HepG2 (cell line): ENCODE measurements around the gene UBE2R2. TPM values are rescaled to one million over a fixed set of nuclear protein-coding genes. Genes with fewer than 3 reads are reported as not detected.

Experiments used
- ARNT ChIP-seq: fragments of 450-650 bp; IDR thresholded peaks from 2 replicates; pipeline ENCODE4 v1.6.1; 2017
- GTF3A ChIP-seq: sonication (generic); formaldehyde crosslinking; conservative IDR thresholded peaks from 2 replicates; pipeline ENCODE4 v1.4.0; 2020; ENCODE audit warnings: mild to moderate bottlenecking, missing genetic modification reagents
- HNRNPLL ChIP-seq: fragments of 200-400 bp; formaldehyde crosslinking; IDR thresholded peaks from 2 replicates; pipeline ENCODE4 v1.6.1; 2017; ENCODE audit warnings: mild to moderate bottlenecking, low read depth, low read length; ENCODE audit not compliant: poor library complexity, severe bottlenecking
- KDM2A ChIP-seq: sonication (generic); formaldehyde crosslinking; IDR thresholded peaks from 2 replicates; pipeline ENCODE4 v1.4.0; 2020; ENCODE audit warnings: low read depth, missing genetic modification reagents, borderline replicate concordance
- KLF6 ChIP-seq: IDR thresholded peaks from 2 replicates; pipeline ENCODE4 v1.8.0; 2016; ENCODE audit warnings: missing biosample characterization, missing genetic modification reagents
- NCOR1 ChIP-seq: fragments of 200-600 bp; sonication (generic); IDR thresholded peaks from 2 replicates; pipeline ENCODE4 v1.7.0; 2017; ENCODE audit warnings: antibody characterized with exemption, low read length, borderline replicate concordance
- PCBP2 ChIP-seq: fragments of 200-400 bp; formaldehyde crosslinking; optimal IDR thresholded peaks from 2 replicates; pipeline ENCODE3; 2018; ENCODE audit warnings: low read length, low read depth; ENCODE audit not compliant: poor library complexity, severe bottlenecking
- POGK ChIP-seq: sonication (generic); formaldehyde crosslinking; conservative IDR thresholded peaks from 2 replicates; pipeline ENCODE4 v1.8.0; 2022; ENCODE audit warnings: mild to moderate bottlenecking, moderate library complexity, missing genetic modification reagents
- POLR2A ChIP-seq, 2 experiments: IDR thresholded peaks; 2 replicates each; pipeline ENCODE4 v1.6.1; 2011; ENCODE audit warnings: low read depth in 2 of 2, low read length in 2 of 2, mild to moderate bottlenecking in 1 of 2, moderate library complexity in 1 of 2; ENCODE audit not compliant: insufficient read depth in 1 of 2
- RFX3 ChIP-seq: IDR thresholded peaks from 2 replicates; pipeline ENCODE4 v1.6.1; 2016; ENCODE audit warnings: missing biosample characterization, missing genetic modification reagents
- SAFB2 ChIP-seq: sonication (generic); formaldehyde crosslinking; IDR thresholded peaks from 2 replicates; pipeline ENCODE4 v1.5.1; 2020; ENCODE audit warnings: missing genetic modification reagents, low read depth, mild to moderate bottlenecking, borderline replicate concordance
- SP1 ChIP-seq, 2 experiments: fragments of 450-650 bp in 1 of 2; sonication (generic) in 1 of 2; formaldehyde crosslinking in 1 of 2; IDR thresholded peaks; 2 replicates each; pipeline versions ENCODE4 v1.4.0 to v1.6.1; 2016 to 2020; ENCODE audit warnings: missing genetic modification reagents in 1 of 2
- SYNCRIP ChIP-seq: fragments of 200-400 bp; formaldehyde crosslinking; IDR thresholded peaks from 2 replicates; pipeline ENCODE4 v1.6.1; 2018; ENCODE audit warnings: mild to moderate bottlenecking, low read depth, low read length; ENCODE audit not compliant: insufficient read depth
- ZMAT5 ChIP-seq: sonication (generic); formaldehyde crosslinking; IDR thresholded peaks from 2 replicates; pipeline ENCODE4 v1.5.0; 2020; ENCODE audit warnings: mild to moderate bottlenecking, low read depth, missing genetic modification reagents, borderline replicate concordance
- ZNF121 ChIP-seq: sonication (generic); formaldehyde crosslinking; IDR thresholded peaks from 2 replicates; pipeline ENCODE4 v1.5.0; 2020; ENCODE audit warnings: mild to moderate bottlenecking, missing genetic modification reagents
- ZNF136 ChIP-seq: sonication (generic); formaldehyde crosslinking; IDR thresholded peaks from 2 replicates; pipeline ENCODE4 v1.8.1; 2022; ENCODE audit warnings: low read depth, mild to moderate bottlenecking, moderate library complexity, missing genetic modification reagents
- ZNF160 ChIP-seq: sonication (generic); formaldehyde crosslinking; IDR thresholded peaks from 2 replicates; pipeline ENCODE4 v1.8.0; 2022; ENCODE audit warnings: mild to moderate bottlenecking, inconsistent platforms, missing genetic modification reagents
- ZNF275 ChIP-seq: sonication (generic); formaldehyde crosslinking; IDR thresholded peaks from 2 replicates; pipeline ENCODE4 v1.8.0; 2022; ENCODE audit warnings: missing genetic modification reagents, mild to moderate bottlenecking, inconsistent platforms, borderline replicate concordance
- ZNF343 ChIP-seq: sonication (generic); formaldehyde crosslinking; IDR thresholded peaks from 2 replicates; pipeline ENCODE4 v1.4.0; 2020; ENCODE audit warnings: mild to moderate bottlenecking, missing genetic modification reagents
- ZNF350 ChIP-seq: sonication (generic); formaldehyde crosslinking; IDR thresholded peaks from 2 replicates; pipeline ENCODE4 v1.4.0; 2020; ENCODE audit warnings: mild to moderate bottlenecking, low read depth, missing genetic modification reagents, borderline replicate concordance
- ZNF530 ChIP-seq: sonication (generic); formaldehyde crosslinking; IDR thresholded peaks from 2 replicates; pipeline ENCODE4 v1.5.0; 2020; ENCODE audit warnings: low read depth, mild to moderate bottlenecking, missing genetic modification reagents
- ZNF549 ChIP-seq: sonication (generic); formaldehyde crosslinking; IDR thresholded peaks from 2 replicates; pipeline ENCODE4 v1.5.0; 2020; ENCODE audit warnings: missing genetic modification reagents
- ZNF644 ChIP-seq: IDR thresholded peaks from 2 replicates; pipeline ENCODE4 v1.6.1; 2016; ENCODE audit warnings: low read depth
- ZNF670 ChIP-seq: sonication (generic); formaldehyde crosslinking; IDR thresholded peaks from 2 replicates; pipeline ENCODE4 v1.8.0; 2022; ENCODE audit warnings: mild to moderate bottlenecking, missing genetic modification reagents, borderline replicate concordance
- ZNF678 ChIP-seq: sonication (generic); formaldehyde crosslinking; IDR thresholded peaks from 2 replicates; pipeline ENCODE4 v1.4.0; 2020; ENCODE audit warnings: mild to moderate bottlenecking, missing genetic modification reagents
- ZNF737 ChIP-seq: sonication (generic); formaldehyde crosslinking; IDR thresholded peaks from 2 replicates; pipeline ENCODE4 v1.5.0; 2020; ENCODE audit warnings: missing genetic modification reagents, mild to moderate bottlenecking, borderline replicate concordance
- polyA plus RNA-seq, 8 experiments: library from polyadenylated mRNA; depleted of rRNA in 3 of 8; stranded (reverse) in 7 of 8; unstranded in 1 of 8; fragments of >200 nt; fragmentation: Illumina TruSeq in 4 of 8; extraction: Trizol in 4 of 8; gene quantifications; 2 replicates each; pipeline versions ENCODE4 v1.2.1 to v1.2.3, GENCODE V29; 2011 to 2016; ENCODE audit warnings: low read depth in 4 of 8, missing spikeins in 1 of 8, mixed read lengths in 1 of 8; ENCODE audit not compliant: insufficient read depth in 1 of 8
- total RNA-seq, 5 experiments: library from RNA; depleted of rRNA; stranded (reverse); fragments of >200 nt; fragmentation: Illumina TruSeq; extraction: Trizol; gene quantifications; 2 replicates each; pipeline ENCODE4 v1.2.3, GENCODE V29; 2016; ENCODE audit warnings: low read depth in 1 of 5

The UBE2R2 gene
- total and polyA plus RNA-seq, 2 of the 13 experiments (the other 11 are each of a cell fraction or from before 2014, with no cell fraction given): 14.8 to 20.9 TPM

GRCh38 chr9:33816327-33817252 is at the start of gene UBE2R2 (continued):
- TF ChIP-seq ZNF275: no peak
- TF ChIP-seq PCBP2: no peak
- no peak for TF ChIP-seq ZNF530 (CRISPR knock-in tag)
- no peak for TF ChIP-seq ZNF549
- TF ChIP-seq SAFB2 (CRISPR knock-in tag): no peak
- TF ChIP-seq ZNF121 (CRISPR knock-in tag): 0 out of 2 replicates have a peak, but pooled peaks have one; percentile 35
- peak; percentile 45; the same call in 1 of the 2 replicates for TF ChIP-seq ZNF136
- peak; percentile 48; the same call in 1 of the 2 replicates for TF ChIP-seq NCOR1
- TF ChIP-seq ARNT: no peak
- TF ChIP-seq ZMAT5 (CRISPR knock-in tag): no peak
- TF ChIP-seq HNRNPLL: peak; percentile 49
- 0 out of 2 replicates have a peak, but pooled peaks have one; percentile 57 for TF ChIP-seq GTF3A
- TF ChIP-seq SP1 (IDR thresholded peaks at IDR 0.05): no peak
- no peak for TF ChIP-seq SP1 (CRISPR knock-in tag; IDR thresholded peaks at IDR 0.05)
- peak; percentile 56; the same call in 1 of the 2 replicates for TF ChIP-seq ZNF160 (CRISPR knock-in tag)
- no peak for TF ChIP-seq ZNF737 (CRISPR knock-in tag)
- peak; percentile 85 for TF ChIP-seq POLR2A (IDR thresholded peaks at IDR 0.05; ENCODE audit: insufficient read depth in 1 of 2, low read depth in 2 of 2, low read length in 2 of 2)
- TF ChIP-seq RFX3 (CRISPR knock-in tag): no peak
- peak; percentile 59 for TF ChIP-seq ZNF644 (CRISPR knock-in tag)
- peak; percentile 55; the same call in 1 of the 2 replicates for TF ChIP-seq ZNF670 (CRISPR knock-in tag)
- no peak; the same call in 1 of the 2 replicates for TF ChIP-seq KLF6 (CRISPR knock-in tag)
- TF ChIP-seq SYNCRIP: no peak
- TF ChIP-seq POGK: peak; percentile 68
- peak; percentile 67; the same call in 1 of the 2 replicates for TF ChIP-seq KDM2A (CRISPR knock-in tag)
- TF ChIP-seq ZNF350 (CRISPR knock-in tag): 0 out of 2 replicates have a peak, but pooled peaks have one; percentile 57
- peak; percentile 55; the same call in 1 of the 2 replicates for TF ChIP-seq ZNF343 (CRISPR knock-in tag)
- no peak; the same call in 1 of the 2 replicates for TF ChIP-seq ZNF678 (CRISPR knock-in tag)
